HL-60 (cell line): Measurements from ENCODE around the gene JPT2.

ENCODE experiments used
- DNase-seq, 2 experiments: peaks; one replicate each; pipeline ENCODE4 v3.0.0-alpha.2; 2010 to 2020; ENCODE audit warnings: low read depth in 1 of 2, low spot score in 1 of 2
- H3K27ac ChIP-seq: fragments of 250-450 bp; sonication (Bioruptor Pico); replicated peaks from 2 replicates; pipeline ENCODE4 v1.5.1; 2020; ENCODE audit warnings: mild to moderate bottlenecking, moderate library complexity
- H3K27me3 ChIP-seq: fragments of 250-450 bp; sonication (Bioruptor Pico); 2 replicates; pipeline ENCODE4 v1.5.1; 2021; ENCODE audit warnings: mild to moderate bottlenecking, moderate library complexity; ENCODE audit not compliant: insufficient read depth, poor library complexity, severe bottlenecking
- H3K4me3 ChIP-seq: replicated peaks from 2 replicates; pipeline ENCODE4 v1.5.1; 2011; ENCODE audit warnings: mild to moderate bottlenecking, control low read depth, low read length; ENCODE audit not compliant: insufficient read depth
- GABPA ChIP-seq: IDR thresholded peaks from 2 replicates; pipeline ENCODE4 v1.6.1; 2012; ENCODE audit warnings: low read depth
- POLR2AphosphoS5 ChIP-seq: IDR thresholded peaks from 2 replicates; pipeline ENCODE4 v1.6.1; 2012; ENCODE audit warnings: low read depth
- SPI1 ChIP-seq: IDR thresholded peaks from 2 replicates; pipeline ENCODE4 v1.6.1; 2012; ENCODE audit warnings: low read depth, mild to moderate bottlenecking, borderline replicate concordance
- TF ChIP-seq, protein P1 (sequence below): IDR thresholded peaks from 2 replicates; pipeline ENCODE4 v1.6.1; 2012; ENCODE audit warnings: low read depth; ENCODE audit not compliant: insufficient replicate concordance
- TF ChIP-seq, protein P2 (sequence below): IDR thresholded peaks from one replicate; pipeline ENCODE4 v1.5.1; 2011; ENCODE audit warnings: low read length, control low read depth, inconsistent platforms; ENCODE audit not compliant: insufficient read depth

JPT2 gene

DNA sequence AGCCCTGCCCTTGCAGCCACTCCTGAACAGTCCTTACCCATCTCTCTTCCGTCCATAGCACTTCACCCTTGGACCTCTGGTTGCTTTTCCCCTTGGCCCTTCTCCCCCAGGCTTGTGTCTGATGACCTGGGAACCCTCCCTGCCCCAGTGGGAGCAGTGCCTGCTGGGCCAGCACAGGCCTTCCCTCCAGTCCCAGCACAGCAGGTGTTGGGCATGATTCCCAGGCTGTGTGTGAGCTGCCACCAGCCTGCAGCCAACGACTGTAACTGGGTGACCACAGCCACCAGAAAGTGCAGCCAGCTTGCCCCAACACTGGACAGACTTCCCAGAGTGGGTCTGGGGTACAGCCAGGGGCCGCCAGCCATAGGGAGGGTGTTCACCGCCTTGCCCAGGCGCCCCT is 35.9 kb upstream of the JPT2 start:
- TF ChIP-seq, protein P1, sequence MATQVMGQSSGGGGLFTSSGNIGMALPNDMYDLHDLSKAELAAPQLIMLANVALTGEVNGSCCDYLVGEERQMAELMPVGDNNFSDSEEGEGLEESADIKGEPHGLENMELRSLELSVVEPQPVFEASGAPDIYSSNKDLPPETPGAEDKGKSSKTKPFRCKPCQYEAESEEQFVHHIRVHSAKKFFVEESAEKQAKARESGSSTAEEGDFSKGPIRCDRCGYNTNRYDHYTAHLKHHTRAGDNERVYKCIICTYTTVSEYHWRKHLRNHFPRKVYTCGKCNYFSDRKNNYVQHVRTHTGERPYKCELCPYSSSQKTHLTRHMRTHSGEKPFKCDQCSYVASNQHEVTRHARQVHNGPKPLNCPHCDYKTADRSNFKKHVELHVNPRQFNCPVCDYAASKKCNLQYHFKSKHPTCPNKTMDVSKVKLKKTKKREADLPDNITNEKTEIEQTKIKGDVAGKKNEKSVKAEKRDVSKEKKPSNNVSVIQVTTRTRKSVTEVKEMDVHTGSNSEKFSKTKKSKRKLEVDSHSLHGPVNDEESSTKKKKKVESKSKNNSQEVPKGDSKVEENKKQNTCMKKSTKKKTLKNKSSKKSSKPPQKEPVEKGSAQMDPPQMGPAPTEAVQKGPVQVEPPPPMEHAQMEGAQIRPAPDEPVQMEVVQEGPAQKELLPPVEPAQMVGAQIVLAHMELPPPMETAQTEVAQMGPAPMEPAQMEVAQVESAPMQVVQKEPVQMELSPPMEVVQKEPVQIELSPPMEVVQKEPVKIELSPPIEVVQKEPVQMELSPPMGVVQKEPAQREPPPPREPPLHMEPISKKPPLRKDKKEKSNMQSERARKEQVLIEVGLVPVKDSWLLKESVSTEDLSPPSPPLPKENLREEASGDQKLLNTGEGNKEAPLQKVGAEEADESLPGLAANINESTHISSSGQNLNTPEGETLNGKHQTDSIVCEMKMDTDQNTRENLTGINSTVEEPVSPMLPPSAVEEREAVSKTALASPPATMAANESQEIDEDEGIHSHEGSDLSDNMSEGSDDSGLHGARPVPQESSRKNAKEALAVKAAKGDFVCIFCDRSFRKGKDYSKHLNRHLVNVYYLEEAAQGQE = no peak
- TF ChIP-seq SPI1 (no peak), POLR2AphosphoS5 (no peak; the same call in 1 of the 2 replicates), GABPA (no peak)
- TF ChIP-seq, protein P2, sequence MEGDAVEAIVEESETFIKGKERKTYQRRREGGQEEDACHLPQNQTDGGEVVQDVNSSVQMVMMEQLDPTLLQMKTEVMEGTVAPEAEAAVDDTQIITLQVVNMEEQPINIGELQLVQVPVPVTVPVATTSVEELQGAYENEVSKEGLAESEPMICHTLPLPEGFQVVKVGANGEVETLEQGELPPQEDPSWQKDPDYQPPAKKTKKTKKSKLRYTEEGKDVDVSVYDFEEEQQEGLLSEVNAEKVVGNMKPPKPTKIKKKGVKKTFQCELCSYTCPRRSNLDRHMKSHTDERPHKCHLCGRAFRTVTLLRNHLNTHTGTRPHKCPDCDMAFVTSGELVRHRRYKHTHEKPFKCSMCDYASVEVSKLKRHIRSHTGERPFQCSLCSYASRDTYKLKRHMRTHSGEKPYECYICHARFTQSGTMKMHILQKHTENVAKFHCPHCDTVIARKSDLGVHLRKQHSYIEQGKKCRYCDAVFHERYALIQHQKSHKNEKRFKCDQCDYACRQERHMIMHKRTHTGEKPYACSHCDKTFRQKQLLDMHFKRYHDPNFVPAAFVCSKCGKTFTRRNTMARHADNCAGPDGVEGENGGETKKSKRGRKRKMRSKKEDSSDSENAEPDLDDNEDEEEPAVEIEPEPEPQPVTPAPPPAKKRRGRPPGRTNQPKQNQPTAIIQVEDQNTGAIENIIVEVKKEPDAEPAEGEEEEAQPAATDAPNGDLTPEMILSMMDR = no peak
- DNase-seq = no peak
- H3K27ac ChIP-seq = no peak overlapping the region

DNA sequence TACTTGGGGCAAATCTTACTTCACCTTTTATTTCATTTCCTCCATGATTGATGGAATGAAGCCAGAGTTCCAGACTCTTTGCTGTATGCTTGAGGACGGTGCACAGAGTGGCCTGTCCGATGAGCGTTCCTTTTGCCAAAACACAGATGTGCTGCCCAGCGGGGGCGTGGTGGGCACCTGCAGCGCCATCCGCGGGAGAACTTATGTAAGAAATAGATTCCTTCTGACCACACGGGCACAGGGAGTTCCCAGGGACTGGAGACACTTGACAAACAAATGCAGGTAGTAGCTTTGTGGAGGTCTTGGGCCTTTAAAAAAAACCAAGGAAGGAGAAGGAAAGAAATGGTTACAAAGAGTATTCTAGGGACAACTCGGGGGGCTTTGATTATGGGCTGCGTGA is 35.3 kb upstream of the JPT2 start:
- no peak for DNase-seq
- Histone ChIP-seq H3K27me3 (no peaks in the 10 kb centered on the region), H3K4me3 (no peak overlapping the region), H3K27ac (no peak overlapping the region)
- TF ChIP-seq GABPA (no peak), POLR2AphosphoS5 (no peak), SPI1 (no peak)
- TF ChIP-seq, protein P2 = no peak
- TF ChIP-seq, protein P1 = no peak

More for the DNA sequence above, 35.9 kb upstream of the JPT2 start:
- Histone ChIP-seq H3K4me3 (no peak overlapping the region), H3K27me3 (no peaks in the 10 kb centered on the region)

DNA sequence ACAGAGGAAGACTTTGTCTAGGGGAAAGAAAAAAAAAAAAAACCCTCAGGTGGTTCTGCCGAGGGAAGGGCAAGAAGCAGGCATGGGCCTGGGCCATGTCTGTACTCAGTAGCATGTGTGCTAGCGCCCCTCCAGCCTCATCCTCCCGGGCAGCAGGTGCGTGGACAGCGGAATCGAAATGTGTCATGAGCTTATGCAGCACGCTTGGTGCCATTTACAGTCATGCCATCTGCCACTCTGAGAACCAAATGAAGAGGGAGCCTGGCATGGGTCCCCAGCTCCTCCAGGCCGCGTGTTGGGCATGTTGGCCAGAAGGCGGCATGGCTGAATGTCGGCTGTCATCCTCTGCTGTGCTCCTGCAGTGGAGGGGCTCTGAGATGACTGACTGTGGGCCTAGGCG is 34.6 kb upstream of the JPT2 start:
- Histone ChIP-seq H3K27ac (no peak overlapping the region), H3K4me3 (no peak overlapping the region), H3K27me3 (no peaks in the 10 kb centered on the region)
- TF ChIP-seq, protein P2 = no peak
- TF ChIP-seq POLR2AphosphoS5 = no peak
- no peak for TF ChIP-seq SPI1
- TF ChIP-seq, protein P1 = no peak
- no peak for TF ChIP-seq GABPA
- DNase-seq = no peak
